Measurements from ENCODE around the gene CCNY.

Gene CCNY

DNA sequence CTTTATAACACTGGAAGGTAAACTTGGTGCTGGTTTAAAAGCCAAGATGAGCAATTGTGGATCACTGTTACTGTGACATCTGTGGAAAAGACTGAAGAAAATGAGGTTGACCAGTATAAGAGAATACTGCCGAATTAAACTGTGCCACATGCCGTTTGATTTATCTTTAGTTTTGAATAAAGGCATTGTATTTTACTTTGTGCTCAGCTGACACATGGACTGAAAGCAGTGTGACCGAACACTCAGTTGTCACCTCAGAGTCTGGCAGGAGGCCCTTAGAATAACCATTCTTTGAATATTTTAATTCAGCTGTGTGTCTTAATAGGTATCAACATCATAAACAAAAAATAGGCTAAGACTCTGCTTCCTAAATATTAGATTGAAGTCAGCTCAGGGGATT is 135.1 kb downstream of the CCNY start:
- no peak for DNase-seq (ENCODE audit: low read depth, low spot score)

DNA sequence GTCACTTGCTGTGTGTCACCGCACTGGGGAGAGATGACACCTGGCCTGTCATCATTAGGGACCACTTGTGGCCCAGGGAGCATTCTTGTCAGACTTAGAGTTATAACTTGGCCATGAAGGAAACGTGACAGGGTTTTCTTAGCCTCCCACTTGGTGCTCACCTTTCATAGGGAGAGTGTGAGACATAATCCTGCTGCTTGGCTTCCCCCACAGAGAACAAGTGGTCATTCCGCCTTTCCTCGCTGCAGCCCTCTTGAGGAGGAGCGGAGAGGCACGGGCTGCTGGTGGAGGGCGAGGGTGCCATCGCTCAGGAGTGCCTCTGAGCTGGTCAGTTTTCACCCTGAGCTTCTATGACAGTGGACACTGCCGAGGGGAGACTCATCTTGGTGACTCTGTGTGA is 143.8 kb downstream of the CCNY start:
- no peak for DNase-seq (ENCODE audit: low read depth, low spot score)

DNA sequence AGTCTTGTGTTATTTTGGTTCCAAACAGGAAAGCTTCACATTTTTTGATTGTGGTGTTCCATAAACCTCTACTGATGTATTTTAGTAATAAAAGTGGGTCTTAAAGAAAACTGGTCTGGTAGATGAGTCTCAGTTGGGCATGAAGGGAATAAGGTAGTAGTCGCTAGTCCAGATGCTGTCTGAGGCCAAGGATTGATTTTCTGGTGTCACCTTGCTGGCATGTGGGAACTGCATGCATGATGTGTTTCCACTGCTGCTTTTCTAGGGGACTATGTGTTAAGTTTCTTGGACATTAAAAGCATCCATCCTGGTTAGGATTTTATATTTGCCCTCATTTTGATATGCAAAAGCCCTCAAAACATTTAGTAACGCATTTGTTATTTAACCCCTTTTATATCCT is 145.1 kb downstream of the CCNY start:
- no peak for DNase-seq (ENCODE audit: low read depth, low spot score)

DNA sequence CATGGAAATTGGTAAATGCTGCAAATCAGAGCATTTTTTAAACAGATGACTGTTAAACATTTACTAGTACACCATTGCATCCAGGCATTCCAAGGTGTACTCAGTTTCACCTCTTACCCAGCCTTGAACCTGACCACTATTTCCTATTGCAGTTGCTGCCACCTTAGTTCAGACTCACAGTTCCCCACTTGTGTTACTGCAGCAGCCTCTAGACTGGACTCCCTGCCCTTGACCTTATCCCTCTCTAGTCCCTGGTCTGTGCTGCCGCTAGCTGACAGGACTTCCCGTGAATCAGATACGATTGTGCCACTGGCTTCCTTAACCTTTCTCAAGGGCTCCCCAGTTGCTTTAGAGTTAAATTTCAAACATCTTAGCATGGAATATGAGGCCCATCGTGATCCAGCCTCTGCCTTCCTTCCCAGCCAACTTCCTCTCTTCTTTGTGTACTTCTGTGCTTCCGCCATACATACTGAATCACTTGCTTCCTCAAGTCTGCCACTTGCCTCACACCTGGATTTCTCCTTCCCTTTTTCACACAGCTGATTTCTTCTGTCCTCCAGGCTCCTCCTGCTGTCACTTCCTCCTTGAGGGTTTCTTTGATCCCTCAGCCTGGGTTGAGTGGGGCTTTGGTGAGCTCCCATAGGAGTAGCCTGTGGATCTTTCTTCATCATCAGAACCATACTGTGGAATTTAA is 150.1 kb downstream of the CCNY start:
- DNase-seq (ENCODE audit: low read depth, low spot score) = no peak

DNA sequence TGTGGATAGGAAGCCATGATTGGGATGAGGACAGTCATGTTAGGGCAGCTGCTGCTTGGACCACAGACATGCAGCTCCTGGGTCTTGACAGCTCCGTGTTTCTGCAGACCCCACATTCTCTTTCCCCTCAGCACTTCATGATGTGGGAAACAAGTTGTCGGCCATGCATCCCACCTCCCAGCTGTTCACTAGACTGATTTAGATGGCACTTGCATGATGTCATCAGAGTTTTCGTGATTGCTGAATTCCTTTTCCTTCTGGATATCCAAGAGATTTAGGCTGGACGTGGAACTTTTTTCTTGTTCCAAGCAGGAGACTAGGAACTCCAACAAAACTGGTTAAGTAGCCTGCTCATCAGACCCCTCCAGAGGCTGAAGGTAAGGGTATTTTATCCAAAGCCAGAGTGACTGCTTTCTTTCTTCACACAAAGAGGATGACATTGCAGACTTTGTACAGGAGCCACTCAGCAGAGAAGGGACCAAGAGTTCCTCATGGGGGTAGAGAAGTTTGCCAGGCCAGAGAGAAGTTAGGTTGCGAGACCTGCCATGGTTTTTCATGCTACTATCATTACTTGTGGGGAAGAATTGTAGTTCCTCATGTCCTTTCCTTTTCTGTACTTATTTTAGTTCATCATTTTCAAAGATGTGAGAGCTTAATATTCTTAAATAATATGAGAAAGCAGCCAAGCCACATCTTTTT is 151.2 kb downstream of the CCNY start:
- DNase-seq (ENCODE audit: low read depth, low spot score) = no peak

DNA sequence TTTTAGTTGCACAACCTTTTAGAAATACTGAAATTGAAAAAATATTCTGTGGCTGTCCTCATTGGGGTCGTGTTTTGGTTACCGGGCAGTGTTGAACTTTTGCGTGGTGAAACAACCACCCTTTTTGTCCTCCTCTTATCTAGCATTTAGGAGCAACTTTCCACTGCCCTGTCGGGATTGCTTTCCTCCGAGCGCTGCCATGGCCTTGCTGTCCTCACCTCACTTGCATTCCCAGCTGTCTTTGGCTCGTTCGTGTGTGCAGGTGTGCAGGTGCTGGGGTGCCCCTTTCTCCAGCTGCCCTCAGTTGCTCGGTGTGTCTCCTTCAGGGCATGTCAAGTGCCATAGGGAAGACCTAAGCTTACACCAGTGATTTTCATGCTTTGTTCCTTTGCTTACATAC is 151.9 kb downstream of the CCNY start:
- DNase-seq (ENCODE audit: low read depth, low spot score) = no peak

DNA sequence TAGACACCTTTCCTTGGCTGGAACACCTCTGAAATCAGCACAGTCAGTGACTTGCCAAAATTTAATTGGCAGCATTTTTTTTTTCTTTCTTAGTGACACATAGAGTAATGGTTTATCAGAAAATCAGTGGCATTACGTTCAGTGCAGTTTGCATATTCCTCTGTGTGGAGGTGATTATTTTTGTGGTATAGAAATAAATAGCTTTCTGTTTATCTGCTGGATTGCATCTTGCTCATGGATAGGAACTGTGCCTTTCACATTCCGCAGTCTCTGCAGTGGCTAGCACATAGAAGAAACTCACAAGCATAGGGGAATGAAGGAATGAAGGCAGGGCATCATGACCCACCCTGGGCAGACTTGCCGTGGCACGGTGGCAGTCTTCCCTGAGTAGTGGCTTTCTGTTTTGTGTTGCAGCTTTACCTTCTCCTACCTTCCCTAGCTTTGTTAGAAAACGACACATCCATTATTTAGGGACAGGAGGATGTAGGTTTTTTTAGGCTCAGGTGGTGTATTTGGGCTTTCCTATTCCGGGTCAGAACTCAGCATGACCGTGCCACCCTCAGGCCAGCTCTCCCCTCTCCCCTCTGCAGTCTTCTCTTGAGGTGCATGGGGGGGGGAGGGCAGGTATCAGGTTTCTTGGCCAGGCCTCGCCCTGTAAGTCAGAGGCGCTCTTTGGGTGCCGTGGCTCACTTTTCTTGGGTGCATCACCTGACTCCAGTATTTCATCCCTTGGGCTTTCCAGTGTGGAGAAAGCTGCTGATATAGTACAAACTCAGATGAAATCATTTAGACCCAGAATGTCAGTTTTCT is 156.3 kb downstream of the CCNY start:
- no peak for DNase-seq (ENCODE audit: low read depth, low spot score)

DNA sequence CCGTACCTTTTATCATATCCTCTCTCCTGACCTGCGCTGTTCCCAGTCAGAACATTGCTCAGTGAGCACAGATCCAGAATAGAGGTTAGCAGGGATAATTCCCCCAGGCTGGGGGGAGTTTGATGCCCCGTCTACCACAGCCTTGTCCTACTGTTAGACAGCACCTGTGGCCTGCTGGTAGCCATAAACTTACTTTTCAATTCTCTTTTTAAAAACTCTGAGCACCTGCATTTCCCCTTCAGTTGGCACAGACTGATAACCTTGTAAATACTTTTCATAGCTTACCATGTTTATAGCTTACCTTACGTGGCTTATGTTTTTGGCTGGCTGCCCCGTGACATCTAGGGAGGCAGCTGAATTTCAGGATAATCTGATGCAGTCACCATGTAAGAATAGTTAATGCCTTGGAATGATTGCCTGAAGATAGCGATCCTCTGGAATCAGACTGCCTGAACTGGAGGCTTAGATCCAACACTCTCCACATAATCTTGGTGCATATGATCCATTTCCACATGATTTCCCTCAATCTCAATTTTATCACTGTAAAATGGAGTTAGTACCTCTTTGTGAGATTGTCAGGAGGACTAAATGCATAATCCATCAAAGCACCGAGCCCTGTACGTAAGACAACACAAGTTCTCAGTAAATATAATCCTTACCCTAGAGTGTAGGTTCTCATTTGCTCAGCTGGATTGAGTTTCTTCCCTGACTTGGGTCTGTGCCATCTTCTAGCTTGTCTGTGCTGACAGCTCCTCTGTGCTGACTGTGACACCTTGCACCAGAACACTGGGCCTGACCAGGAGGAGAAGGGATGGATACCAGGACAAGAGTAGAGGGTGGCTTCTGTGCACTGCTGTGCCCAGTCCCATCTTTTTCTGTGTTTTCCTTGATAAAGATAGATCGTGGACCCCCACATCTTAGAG is 157.1 kb downstream of the CCNY start:
- no peak for DNase-seq (ENCODE audit: low read depth, low spot score)

DNA sequence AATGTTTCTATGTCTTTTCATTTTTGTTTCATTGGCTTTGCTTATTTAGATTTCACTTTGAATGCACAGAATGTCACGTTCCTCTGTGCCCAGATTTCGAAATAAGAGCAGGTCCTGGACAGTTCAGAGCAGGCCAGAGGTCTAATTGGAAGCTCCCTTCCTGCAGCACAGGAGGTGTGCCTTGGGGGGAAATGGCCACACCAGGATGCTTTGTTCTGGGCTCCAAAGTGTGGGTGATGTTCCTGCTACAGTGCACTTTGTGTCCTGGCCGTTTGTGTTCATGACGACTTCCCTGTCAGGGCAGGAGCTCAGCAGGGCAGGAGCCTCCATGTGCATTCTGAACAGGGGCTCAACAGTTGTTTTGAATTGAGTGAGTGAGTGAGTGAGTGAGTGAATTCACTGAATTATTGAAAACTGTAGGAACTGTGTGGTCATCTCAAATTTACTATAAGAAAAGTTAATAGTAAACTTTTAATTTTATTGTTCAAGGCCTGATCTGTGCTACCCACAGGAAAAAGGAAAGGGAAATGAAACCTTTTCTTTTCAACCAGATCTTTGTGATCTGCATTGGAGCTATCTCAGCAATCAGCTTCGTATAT is 159.3 kb downstream of the CCNY start:
- DNase-seq (ENCODE audit: low read depth, low spot score) = no peak

DNA sequence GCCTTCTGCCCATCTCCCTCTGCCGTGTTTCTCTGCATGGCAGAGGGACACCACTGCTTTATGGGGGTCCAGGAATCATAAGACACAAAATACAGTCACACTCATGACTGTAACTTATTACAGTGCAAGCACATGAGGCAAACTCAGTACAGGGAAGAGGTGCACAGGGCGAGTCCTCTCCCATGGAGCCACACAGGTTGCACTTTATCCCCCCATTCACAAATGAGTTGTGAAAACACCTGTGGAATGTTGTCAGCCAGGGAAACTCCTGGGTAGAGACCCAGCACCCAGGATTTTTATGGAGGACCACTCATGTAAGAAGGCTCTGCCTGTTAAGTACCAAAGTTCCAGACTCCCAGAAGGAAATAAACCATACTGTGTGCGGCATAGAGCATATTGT is 161.6 kb downstream of the CCNY start:
- DNase-seq (ENCODE audit: low read depth, low spot score) = no peak

DNA sequence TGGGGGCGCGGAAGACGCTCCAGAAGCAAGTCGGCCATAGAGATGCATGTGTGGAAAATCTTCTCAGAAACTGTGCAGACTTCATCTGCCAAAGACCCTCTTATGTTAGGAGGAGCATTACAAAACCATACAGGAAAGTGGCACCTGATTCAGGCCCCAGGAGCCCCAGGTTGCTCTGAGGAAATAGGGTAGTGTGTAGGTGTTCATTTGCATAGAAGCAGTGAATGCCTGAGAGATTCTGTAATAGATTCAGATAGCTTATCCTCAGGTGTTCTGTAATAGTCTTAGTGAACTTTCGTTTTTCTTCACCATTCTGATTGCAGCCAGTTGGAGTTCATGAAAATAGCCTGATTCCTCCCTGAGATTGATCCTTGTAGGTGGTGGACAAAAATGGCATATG is 162.4 kb downstream of the CCNY start:
- no peak for DNase-seq (ENCODE audit: low read depth, low spot score)

DNA sequence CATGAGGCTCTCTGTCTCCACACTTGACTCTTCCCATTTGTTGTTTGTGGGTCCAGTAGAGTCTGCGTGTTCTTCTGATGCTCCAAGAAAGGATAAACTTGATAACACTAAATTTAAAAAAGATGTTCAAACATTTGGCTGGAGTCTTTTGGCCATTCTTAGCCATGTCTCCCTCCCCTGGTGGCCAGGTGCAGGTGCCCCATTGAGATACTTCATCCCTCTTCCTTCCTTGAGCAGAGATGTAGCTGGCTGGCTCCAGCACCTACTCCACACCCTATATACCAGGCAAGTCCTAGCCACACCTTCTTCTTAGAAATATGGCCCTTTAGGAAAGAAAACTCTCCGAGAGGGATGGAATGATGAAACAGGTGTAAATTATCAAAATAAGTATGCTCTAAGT is 165.6 kb downstream of the CCNY start:
- no peak for DNase-seq (ENCODE audit: low read depth, low spot score)

DNA sequence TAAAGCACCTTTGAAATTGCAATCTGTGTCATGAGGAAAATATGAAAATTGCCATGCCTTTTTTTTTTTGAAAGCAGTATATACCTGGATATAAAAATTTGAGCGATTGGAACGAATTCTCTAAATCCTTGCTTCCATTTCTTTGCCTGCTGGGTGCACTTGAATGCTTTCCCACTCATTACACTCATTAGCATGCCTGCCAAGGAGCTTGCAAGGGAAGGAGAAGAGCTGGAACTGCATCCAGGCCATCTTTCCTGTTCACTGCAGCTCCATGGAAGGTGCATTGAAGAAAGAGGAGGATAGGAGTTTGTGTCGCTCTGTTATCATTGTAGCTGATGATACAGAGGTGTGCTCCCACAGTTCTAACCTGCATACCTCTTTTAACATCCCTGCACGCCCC is 166.4 kb downstream of the CCNY start:
- DNase-seq (ENCODE audit: low read depth, low spot score) = no peak

DNA sequence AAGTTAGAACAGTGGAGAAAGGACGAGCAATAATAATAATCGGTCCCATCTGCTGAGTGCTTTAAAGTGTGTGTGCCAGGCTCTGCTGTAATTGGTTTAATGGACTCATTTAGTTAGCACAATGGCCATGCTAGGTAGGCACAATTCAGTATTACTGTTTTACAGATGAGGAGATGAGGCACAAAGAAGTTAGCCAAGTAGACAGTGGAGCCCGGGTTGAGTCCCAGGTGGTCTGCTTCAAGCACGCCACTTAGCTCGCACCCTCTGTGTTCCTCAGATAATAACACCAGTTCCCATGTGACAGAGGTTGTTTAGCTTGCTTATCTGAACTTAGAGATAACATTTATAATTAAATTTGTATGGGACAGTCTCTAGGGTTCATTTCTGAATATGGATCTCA is 167.3 kb downstream of the CCNY start:
- DNase-seq (ENCODE audit: low read depth, low spot score) = no peak

DNA sequence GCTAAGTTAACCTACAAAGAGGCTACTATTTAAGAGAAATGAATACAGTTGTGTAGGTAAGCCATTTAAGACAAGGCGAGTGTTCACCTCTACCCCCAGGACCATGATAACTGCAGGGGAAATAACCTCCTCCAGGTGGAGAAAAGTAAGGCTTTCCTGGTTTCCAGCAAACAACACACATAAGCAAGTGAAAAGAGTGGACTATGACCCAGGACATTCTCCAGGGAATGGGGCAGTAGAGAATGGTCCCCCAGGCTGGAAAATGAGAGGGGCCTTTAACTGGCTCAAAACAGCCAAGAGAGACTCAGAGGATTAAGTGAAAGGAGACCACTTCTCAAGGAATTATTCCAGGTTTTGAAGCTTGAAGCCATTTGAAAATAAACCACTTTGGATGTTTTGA is 167.8 kb downstream of the CCNY start:
- DNase-seq (ENCODE audit: low read depth, low spot score) = no peak

DNA sequence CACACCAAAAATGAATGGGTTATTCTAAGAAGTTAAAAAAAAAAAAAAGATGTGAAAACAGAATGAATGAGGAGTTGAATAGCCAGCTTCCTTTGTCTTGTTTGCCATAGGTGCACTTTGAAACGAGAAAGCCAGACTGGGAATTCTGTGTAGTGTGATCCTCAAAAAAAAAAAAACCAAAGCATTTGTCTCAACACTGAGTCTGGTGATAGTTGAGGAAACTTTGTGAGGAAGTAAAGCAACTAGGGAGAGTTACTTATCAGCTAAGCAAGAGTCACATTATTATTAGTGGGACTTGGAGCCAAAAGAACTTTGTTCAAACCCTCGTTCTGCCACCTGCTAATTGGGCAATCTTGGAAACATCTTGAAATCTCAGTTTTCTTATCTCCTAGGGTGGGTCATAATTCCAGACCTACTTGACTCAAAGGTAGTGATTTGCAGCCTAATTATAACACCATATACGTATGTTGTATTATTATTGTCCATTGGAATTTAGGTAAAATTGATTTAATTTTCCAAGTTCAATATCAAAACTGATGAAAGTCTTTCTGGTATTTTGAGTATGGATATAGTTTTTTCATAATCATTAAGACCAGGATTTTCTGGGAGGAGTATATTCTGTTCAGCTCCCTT is 169.0 kb downstream of the CCNY start:
- no peak for DNase-seq (ENCODE audit: low read depth, low spot score)

DNA sequence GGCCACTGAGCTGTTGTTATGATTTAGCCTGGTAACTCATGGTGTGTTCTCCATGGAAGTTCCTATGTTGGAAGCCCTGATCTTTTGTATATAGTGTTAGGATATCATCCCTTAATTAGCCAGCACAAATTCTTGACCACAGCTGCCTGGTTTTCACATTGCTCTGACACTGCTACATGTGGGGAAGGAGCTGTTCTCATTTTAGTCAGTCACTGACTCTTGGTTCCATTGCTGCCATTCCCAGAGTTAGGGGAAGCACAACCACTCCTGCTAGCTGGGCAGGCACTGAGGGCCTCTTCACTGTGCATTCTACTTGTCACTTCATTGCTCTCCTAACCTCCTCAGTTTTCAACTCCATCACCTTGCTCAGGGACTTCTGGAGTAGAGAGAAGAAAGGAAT is 170.4 kb downstream of the CCNY start:
- DNase-seq (ENCODE audit: low read depth, low spot score) = no peak

DNA sequence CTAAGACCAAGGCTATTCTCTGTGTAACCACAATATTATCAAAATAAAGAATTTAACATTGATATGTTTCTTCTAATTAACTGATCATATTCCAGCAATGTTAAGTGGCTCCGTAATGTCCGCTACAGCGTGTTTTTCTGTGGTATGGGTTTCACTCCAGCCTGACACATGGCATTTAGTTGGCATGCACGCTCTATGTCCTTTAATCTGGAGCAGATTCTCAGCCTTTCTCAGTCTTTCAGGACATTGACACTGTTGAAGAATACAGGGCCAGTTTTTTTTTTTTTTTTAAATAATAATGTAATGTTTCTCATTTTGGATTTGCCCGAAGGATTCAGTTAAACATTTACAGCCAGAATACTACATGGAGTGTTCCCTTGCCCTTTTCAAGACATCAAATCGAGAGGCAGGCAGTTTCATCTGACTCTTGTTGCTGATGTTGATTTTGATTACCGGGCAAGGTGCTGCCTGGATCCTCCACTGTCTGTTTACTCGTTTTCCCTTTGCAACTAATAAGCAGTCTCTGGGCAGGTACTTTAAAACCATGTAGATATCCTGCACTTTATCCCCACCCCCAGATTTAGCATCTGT is 171.3 kb downstream of the CCNY start:
- DNase-seq (ENCODE audit: low read depth, low spot score) = no peak

DNA sequence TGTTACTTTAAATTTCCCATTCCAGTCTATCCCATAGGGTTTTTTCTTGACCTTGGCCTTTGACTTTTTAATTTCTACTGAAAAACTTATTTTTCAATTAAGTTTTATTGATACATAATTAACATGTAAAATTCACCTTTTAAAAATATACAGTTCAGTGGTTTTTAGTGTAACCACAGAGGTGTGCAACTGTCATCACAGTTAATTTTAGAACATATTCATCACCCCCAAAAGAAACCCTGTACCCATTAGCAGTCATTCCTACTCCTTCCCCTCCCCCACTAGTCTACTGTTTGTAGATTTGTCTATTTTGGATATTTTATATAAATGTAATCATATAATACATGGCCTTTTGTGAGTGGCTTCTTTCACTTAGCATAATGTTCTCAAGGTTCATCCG is 172.3 kb downstream of the CCNY start:
- no peak for DNase-seq (ENCODE audit: low read depth, low spot score)

DNA sequence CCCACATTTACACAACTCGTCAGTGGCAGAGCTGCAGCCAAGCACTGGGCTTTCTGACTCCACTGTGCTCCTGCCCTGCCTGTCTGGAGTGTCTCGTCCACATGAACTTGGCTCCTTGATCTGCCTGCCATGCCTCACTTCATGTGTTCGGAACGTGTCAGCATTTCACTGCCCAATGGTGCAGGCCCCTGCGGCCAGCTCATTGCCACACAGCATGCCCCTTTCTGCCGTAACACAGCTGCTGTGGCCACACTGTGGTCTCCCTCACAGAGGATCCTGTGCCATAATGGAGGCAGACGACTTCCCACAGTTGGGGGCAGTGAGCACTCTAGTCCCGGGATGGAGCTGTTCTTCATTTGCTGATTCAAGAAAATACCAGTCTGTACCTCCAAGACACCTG is 174.6 kb downstream of the CCNY start:
- no peak for DNase-seq (ENCODE audit: low read depth, low spot score)

Data from activated naive CD8-positive, alpha-beta T cell treated with anti-CD3 and anti-CD28 coated beads, Interleukin-2, amount 50 U/mL, for 16 hours (primary cell).